SK-N-SH (cell line): ENCODE results near the gene RIT1. TPM values are rescaled to one million over a fixed set of nuclear protein-coding genes. Genes with fewer than 3 reads are reported as not detected.

Source experiments
- CTCF ChIA-PET: fragments of 300-600, 350-600 bp; formaldehyde crosslinking; extraction: SDS; loops from one replicate; lab custom pipeline; 2021; lab: Yijun Ruan, JAX
- POLR2A ChIA-PET: fragments of 350-600 bp; sonication (Branson Sonifier 250); formaldehyde crosslinking; extraction: SDS; loops from one replicate; lab custom pipeline; 2020; ENCODE audit warnings: antibody characterized with exemption, inconsistent platforms; lab: Yijun Ruan, JAX
- DNase-seq: peaks from one replicate; pipeline ENCODE4 v3.0.0; 2012
- H2AFZ ChIP-seq: fragments of 200-600 bp; sonication (generic); 2 replicates; pipeline ENCODE4 v1.8.1; 2016; ENCODE audit warnings: antibody characterized with exemption, mild to moderate bottlenecking, low read depth
- H3F3A ChIP-seq: fragments of 200-600 bp; sonication (generic); replicated peaks from 2 replicates; pipeline ENCODE3; 2016; ENCODE audit warnings: antibody characterized with exemption, mild to moderate bottlenecking; ENCODE audit not compliant: insufficient read depth
- H3K27ac ChIP-seq, 2 experiments: fragments of 200-500 bp in 1 of 2; fragments of 200-600 bp in 1 of 2; sonication (Bioruptor generic) in 1 of 2; sonication (generic), shearing (Covaris generic) in 1 of 2; 2 replicates each; pipeline versions ENCODE4 v1.5.1 to v1.6.1; 2014 to 2016; ENCODE audit warnings: low read depth in 2 of 2, inconsistent platforms in 1 of 2, low read length in 1 of 2, mild to moderate bottlenecking in 1 of 2, mixed read lengths in 1 of 2
- H3K27me3 ChIP-seq: fragments of 200-600 bp; sonication (generic), shearing (Covaris generic); 2 replicates; pipeline ENCODE4 v1.6.1; 2016; ENCODE audit warnings: mixed run types; ENCODE audit not compliant: insufficient read depth
- H3K36me3 ChIP-seq, 2 experiments: fragments of 200-500 bp in 1 of 2; fragments of 200-600 bp in 1 of 2; sonication (Bioruptor generic) in 1 of 2; sonication (generic) in 1 of 2; replicated peaks in 1 of 2; 2 replicates each; pipeline versions ENCODE3 to v1.5.1; 2014 to 2016; ENCODE audit warnings: low read length in 1 of 2, mild to moderate bottlenecking in 1 of 2; ENCODE audit not compliant: insufficient read depth in 2 of 2, control insufficient read depth in 1 of 2
- H3K4me1 ChIP-seq, 2 experiments: fragments of 200-500 bp in 1 of 2; fragments of 200-600 bp in 1 of 2; sonication (Bioruptor generic) in 1 of 2; sonication (generic), shearing (Covaris generic) in 1 of 2; 2 replicates each; pipeline versions ENCODE4 v1.5.1 to v1.6.1; 2014 to 2016; ENCODE audit warnings: low read depth in 1 of 2, low read length in 1 of 2, mixed run types in 1 of 2; ENCODE audit not compliant: insufficient read depth in 2 of 2, control insufficient read depth in 1 of 2
- H3K4me2 ChIP-seq: fragments of 200-600 bp; sonication (generic), shearing (Covaris generic); 2 replicates; pipeline ENCODE4 v1.6.1; 2017; ENCODE audit warnings: mixed run types
- H3K4me3 ChIP-seq, 2 experiments: fragments of 200-500 bp in 1 of 2; fragments of 200-600 bp in 1 of 2; sonication (Bioruptor generic) in 1 of 2; sonication (generic), shearing (Covaris generic) in 1 of 2; 2 replicates each; pipeline versions ENCODE4 v1.5.1 to v1.8.1; 2014 to 2016; ENCODE audit warnings: low read depth in 2 of 2, inconsistent platforms in 1 of 2, low read length in 1 of 2, mild to moderate bottlenecking in 1 of 2, mixed read lengths in 1 of 2, moderate library complexity in 1 of 2
- H3K79me2 ChIP-seq: fragments of 200-600 bp; sonication (generic); 2 replicates; pipeline ENCODE4 v1.8.1; 2017; ENCODE audit warnings: mild to moderate bottlenecking; ENCODE audit not compliant: insufficient read depth
- H3K9ac ChIP-seq: fragments of 200-600 bp; sonication (generic); 2 replicates; pipeline ENCODE4 v1.6.1; 2017; ENCODE audit warnings: mixed run types
- H3K9me2 ChIP-seq: fragments of 200-600 bp; sonication (generic); 2 replicates; pipeline ENCODE4 v1.6.1; 2017; ENCODE audit warnings: mixed run types
- H3K9me3 ChIP-seq: fragments of 200-600 bp; sonication (generic); 2 replicates; pipeline ENCODE4 v1.6.1; 2017; ENCODE audit warnings: mixed run types, mild to moderate bottlenecking, moderate library complexity
- H4K20me1 ChIP-seq: fragments of 200-600 bp; sonication (generic); 2 replicates; pipeline ENCODE4 v1.6.1; 2017; ENCODE audit warnings: mild to moderate bottlenecking, mixed run types; ENCODE audit not compliant: insufficient read depth
- CHD2 ChIP-seq: fragments of 150-350 bp; IDR thresholded peaks from 2 replicates; pipeline ENCODE4 v1.6.1; 2018; ENCODE audit warnings: low read length; ENCODE audit not compliant: partially characterized antibody
- ELF1 ChIP-seq: IDR thresholded peaks from 2 replicates; pipeline ENCODE4 v1.4.0; 2012
- EP300 ChIP-seq, 2 experiments: IDR thresholded peaks; 2 replicates each; pipeline versions ENCODE4 v1.4.0 to v1.6.1; 2012; ENCODE audit warnings: borderline replicate concordance in 1 of 2, low read depth in 1 of 2, low read length in 1 of 2
- GABPA ChIP-seq: IDR thresholded peaks from 2 replicates; pipeline ENCODE4 v1.4.0; 2012; ENCODE audit warnings: low read depth, mild to moderate bottlenecking
- GATA2 ChIP-seq: sonication (generic); formaldehyde crosslinking; IDR thresholded peaks from 2 replicates; pipeline ENCODE4 v1.5.0; 2020; ENCODE audit warnings: mild to moderate bottlenecking, missing genetic modification reagents
- JUND ChIP-seq: IDR thresholded peaks from 2 replicates; pipeline ENCODE4 v1.4.0; 2012
- MAX ChIP-seq: IDR thresholded peaks from 2 replicates; pipeline ENCODE4 v1.4.0; 2012; ENCODE audit warnings: low read depth
- MEF2A ChIP-seq: IDR thresholded peaks from 2 replicates; pipeline ENCODE4 v1.4.0; 2012; ENCODE audit warnings: low read depth, borderline replicate concordance
- MXI1 ChIP-seq: IDR thresholded peaks from 2 replicates; pipeline ENCODE4 v1.6.1; 2012; ENCODE audit warnings: mild to moderate bottlenecking, low read depth, low read length, improper control_type of control experiment
- RAD21 ChIP-seq: IDR thresholded peaks from 2 replicates; pipeline ENCODE4 v1.6.1; 2012; ENCODE audit warnings: mild to moderate bottlenecking, low read length
- RCOR1 ChIP-seq: fragments of 150-350 bp; IDR thresholded peaks from 2 replicates; pipeline ENCODE4 v1.6.1; 2017; ENCODE audit warnings: antibody characterized with exemption, low read length
- RXRA ChIP-seq: IDR thresholded peaks from 2 replicates; pipeline ENCODE4 v1.4.0; 2012; ENCODE audit warnings: low read depth, mild to moderate bottlenecking, borderline replicate concordance
- SIN3A ChIP-seq: IDR thresholded peaks from 2 replicates; pipeline ENCODE4 v1.6.1; 2012; ENCODE audit warnings: low read depth, mild to moderate bottlenecking, low read length, moderate library complexity, borderline replicate concordance
- SMC3 ChIP-seq: IDR thresholded peaks from 2 replicates; pipeline ENCODE4 v1.6.1; 2012; ENCODE audit warnings: low read depth, low read length, improper control_type of control experiment
- TAF1 ChIP-seq: IDR thresholded peaks from 2 replicates; pipeline ENCODE4 v1.6.1; 2012; ENCODE audit warnings: low read depth, mild to moderate bottlenecking, low read length, moderate library complexity, borderline replicate concordance
- TCF12 ChIP-seq: IDR thresholded peaks from 2 replicates; pipeline ENCODE4 v1.4.0; 2012
- USF1 ChIP-seq: IDR thresholded peaks from 2 replicates; pipeline ENCODE4 v1.4.0; 2012; ENCODE audit warnings: low read depth, borderline replicate concordance
- ZBTB33 ChIP-seq: IDR thresholded peaks from 2 replicates; pipeline ENCODE4 v1.4.0; 2012; ENCODE audit warnings: low read depth, borderline replicate concordance
- WGBS: methylation state at CpG from one replicate; pipeline ENCODE4 v1.1.6; 2017; ENCODE audit warnings: low lambda C conversion rate; 5-methylcytosine and 5-hydroxymethylcytosine counted together
- polyA plus RNA-seq, 3 experiments: library from polyadenylated mRNA; depleted of rRNA; stranded (reverse); fragments of >200 nt; gene quantifications; 2 replicates each; pipeline ENCODE4 v1.2.3, GENCODE V29; 2012

RIT1 gene
- polyA plus RNA-seq, 1 of the 3 experiments (the other 2 are of a cell fraction) = 28.8 TPM

DNA sequence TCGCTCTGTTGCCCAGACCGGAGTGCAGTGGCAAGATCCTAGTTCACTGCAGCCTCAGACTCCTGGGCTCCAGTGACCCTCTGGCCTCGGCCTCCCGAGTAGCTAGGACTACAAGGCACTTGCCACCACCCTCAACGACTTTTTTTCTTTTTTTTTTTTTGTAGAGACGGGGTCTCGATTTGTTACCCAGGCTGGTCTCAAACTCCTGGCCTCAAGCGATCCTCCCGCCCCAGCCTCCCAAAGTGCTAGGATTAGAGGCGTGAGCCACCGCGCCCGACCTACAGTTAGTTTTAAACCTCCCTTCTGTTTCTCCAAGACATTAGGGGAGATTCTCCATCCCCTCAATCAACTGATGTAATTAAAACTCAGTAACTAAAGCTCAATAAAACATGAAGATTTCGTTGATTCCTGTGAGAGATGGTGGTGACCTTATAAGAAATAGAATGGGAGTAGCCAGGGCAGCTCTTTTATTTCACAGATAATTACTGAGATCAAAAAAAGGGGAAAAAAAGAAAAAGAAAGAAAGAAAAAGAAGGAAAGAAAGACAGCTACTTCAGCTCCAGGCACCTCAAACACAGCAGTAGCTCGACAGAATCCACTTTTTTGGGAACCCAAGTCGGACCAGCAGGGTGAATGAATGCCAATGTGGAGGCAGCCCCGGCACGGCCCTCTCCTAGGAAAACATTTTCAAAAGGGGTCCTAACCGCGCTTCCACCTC lies 54.7 kb downstream of the RIT1 start:
- H3K9me2 ChIP-seq = no peaks in the 10 kb centered on the region
- peak overlapping the region; percentile 73 for H3K9ac ChIP-seq
- ChIA-PET CTCF (interaction anchor here (1.2 to 1.6 kb wide), 2 partner anchors 55 to 133 kb away, joined by 4 to 9 read pairs; partner anchors contain the start of gene RIT1), POLR2A (interaction anchor here (0.9 to 1.7 kb wide), 3 partner anchors 16 to 47 kb away, joined by 3 to 6 read pairs (median 3); no protein-coding TSS in a partner anchor)
- H3K27ac ChIP-seq = peak overlapping the region; percentile 62
- TF ChIP-seq TCF12 = no peak
- no peak for TF ChIP-seq MXI1
- no peak for DNase-seq
- no peaks in the 10 kb centered on the region for H4K20me1 ChIP-seq
- 20% methylated on average over 18 of the region's 20 CpGs for WGBS
- peak overlapping the region; percentile 72 to 79 for H3K4me3 ChIP-seq
- no peaks in the 10 kb centered on the region for H3K27me3 ChIP-seq
- peaks cover 8 to 17% of the 10 kb centered on the region in 2 experiments; a peak in 3 of 4 replicates for H3K4me1 ChIP-seq
- no peaks in the 10 kb centered on the region for H3K9me3 ChIP-seq
- peak overlapping the region; percentile 87 for H3K4me2 ChIP-seq
- peak overlapping the region; percentile 76 for H2AFZ ChIP-seq
- H3K79me2 ChIP-seq = peaks cover 76% of the 10 kb centered on the region
- peaks cover 39% of the 10 kb centered on the region for H3F3A ChIP-seq
- H3K36me3 ChIP-seq = peaks cover 23 to 32% of the 10 kb centered on the region in 2 experiments

DNA sequence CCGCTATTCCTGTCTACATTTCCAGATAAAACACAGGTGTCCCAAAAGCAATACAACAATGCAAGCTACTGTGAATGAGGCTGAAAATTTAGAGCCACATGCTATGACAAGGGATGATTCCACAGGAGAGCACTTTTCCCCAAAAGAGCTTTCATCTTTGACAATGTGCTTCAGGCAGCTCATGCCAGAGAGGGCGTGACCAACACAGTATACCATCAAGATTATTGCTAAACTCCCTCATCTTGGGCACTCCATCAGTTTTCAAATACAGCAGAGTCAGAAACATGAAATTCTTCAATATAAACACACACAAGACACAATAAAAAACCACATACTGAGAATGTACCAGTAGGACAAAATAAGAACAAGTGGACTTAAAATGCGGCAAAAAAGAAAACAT lies 60.8 kb downstream of the RIT1 start:
- WGBS = 97% methylated on average over 3 of the region's 3 CpGs

DNA sequence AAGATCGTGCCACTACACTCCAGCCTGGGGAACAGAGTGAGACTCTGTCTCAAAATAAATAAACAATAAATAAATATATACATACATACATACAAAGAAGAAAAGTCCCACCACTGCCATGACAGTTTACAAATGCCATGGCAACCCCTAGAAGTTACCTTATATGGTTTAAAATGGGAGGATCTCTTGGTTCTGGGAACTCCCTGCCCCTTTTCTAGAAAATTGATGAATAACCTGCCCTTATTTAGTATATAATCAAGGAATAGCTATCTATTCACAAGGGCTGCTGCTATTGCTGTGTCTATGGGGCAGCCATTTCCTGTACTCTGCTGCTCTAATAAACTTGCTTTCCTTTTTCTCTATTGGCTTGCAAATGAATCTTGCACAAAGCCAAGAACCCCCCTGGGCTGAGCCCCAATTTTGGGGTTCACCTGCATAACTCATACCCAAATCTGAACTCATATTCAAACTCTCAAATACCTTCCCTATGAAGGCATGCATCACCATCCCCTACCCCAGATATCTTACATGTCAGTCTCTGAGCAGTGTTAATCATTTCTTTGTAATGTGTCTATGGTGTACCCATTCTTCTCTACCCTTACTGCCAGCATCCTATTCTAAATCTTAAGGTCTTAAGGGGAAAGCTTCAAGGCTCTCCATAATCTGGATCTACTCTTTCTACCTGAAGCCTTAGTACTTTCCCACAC lies 63.2 kb downstream of the RIT1 start:
- H3K9me2 ChIP-seq = no peaks in the 10 kb centered on the region
- H3K4me3 ChIP-seq = no peak overlapping the region
- H4K20me1 ChIP-seq = peaks cover 3% of the 10 kb centered on the region
- ChIA-PET POLR2A (no interaction called here), CTCF (interaction anchor here (0.6 to 1.2 kb wide), 2 partner anchors 154 to 218 kb away, joined by 3 read pairs; no protein-coding TSS in a partner anchor)
- H3K27ac ChIP-seq = no peak overlapping the region
- no peak overlapping the region for H2AFZ ChIP-seq
- peaks cover 100% of the 10 kb centered on the region for H3K79me2 ChIP-seq
- DNase-seq = no peak
- peaks cover 43 to 57% of the 10 kb centered on the region in 2 experiments for H3K36me3 ChIP-seq
- H3K9me3 ChIP-seq = no peaks in the 10 kb centered on the region
- no peaks in the 10 kb centered on the region for H3F3A ChIP-seq
- 43% methylated on average over 1 of the region's 1 CpG for WGBS
- no peaks in the 10 kb centered on the region for H3K4me1 ChIP-seq
- no peaks in the 10 kb centered on the region for H3K27me3 ChIP-seq
- H3K4me2 ChIP-seq = no peak overlapping the region
- no peak overlapping the region for H3K9ac ChIP-seq
- no peak for TF ChIP-seq USF1
- TF ChIP-seq TCF12 = no peak
- no peak for TF ChIP-seq MEF2A
- TF ChIP-seq JUND = no peak
- no peak for TF ChIP-seq TAF1
- no peak for TF ChIP-seq GATA2 (CRISPR knock-in tag)
- TF ChIP-seq MXI1 = no peak
- TF ChIP-seq CHD2 = no peak
- no peak for TF ChIP-seq ELF1
- no peak for TF ChIP-seq EP300 (IDR thresholded peaks at IDR 0.05; ENCODE audit: borderline replicate concordance in 1 of 2, low read depth in 1 of 2, low read length in 1 of 2)
- TF ChIP-seq GABPA = no peak
- no peak for TF ChIP-seq RXRA
- no peak for TF ChIP-seq SIN3A
- no peak for TF ChIP-seq ZBTB33
- no peak for TF ChIP-seq RCOR1
- no peak for TF ChIP-seq RAD21
- no peak for TF ChIP-seq MAX

More for the DNA sequence above, 60.8 kb downstream of the RIT1 start:
- H3K9me2 ChIP-seq = no peaks in the 10 kb centered on the region
- no peak overlapping the region for H2AFZ ChIP-seq
- no peak for TF ChIP-seq SMC3
- H3K4me1 ChIP-seq = no peaks in the 10 kb centered on the region
- no peak for DNase-seq
- CTCF ChIA-PET = no interaction called here
- no peaks in the 10 kb centered on the region for H3K9me3 ChIP-seq
- POLR2A ChIA-PET = no interaction called here
- no peak overlapping the region for H3K4me3 ChIP-seq
- no peak overlapping the region for H3K9ac ChIP-seq
- peaks cover 7% of the 10 kb centered on the region for H3F3A ChIP-seq
- H4K20me1 ChIP-seq = peaks cover 3% of the 10 kb centered on the region
- no peak overlapping the region for H3K4me2 ChIP-seq
- H3K27me3 ChIP-seq = no peaks in the 10 kb centered on the region
- peaks cover 41 to 65% of the 10 kb centered on the region in 2 experiments for H3K36me3 ChIP-seq
- no peak overlapping the region for H3K27ac ChIP-seq
- H3K79me2 ChIP-seq = peaks cover 100% of the 10 kb centered on the region
